CD4-positive, alpha-beta memory T cell (primary cell): ENCODE data around the gene AOC1. TPM values are rescaled to one million over a fixed set of nuclear protein-coding genes. Genes with fewer than 3 reads are reported as not detected.

Source experiments
- CTCF ChIA-PET: fragments of 350-600 bp; sonication (Branson Sonifier 250); formaldehyde crosslinking; loops from one replicate; lab custom pipeline; 2021; ENCODE audit warnings: inconsistent platforms; ENCODE audit not compliant: partially characterized antibody; lab: Charles Lee
- POLR2A ChIA-PET: fragments of 350-600 bp; sonication (Branson Sonifier 250); formaldehyde crosslinking; loops from one replicate; lab custom pipeline; 2021; ENCODE audit not compliant: partially characterized antibody; lab: Charles Lee
- DNase-seq, 5 donors: peaks; one replicate each; pipeline versions ENCODE4 v3.0.0 to v3.0.0-alpha.2; 2020 to 2022; ENCODE audit warnings: mixed read lengths in 1 of 5
- H3K27ac ChIP-seq: one replicate; pipeline ENCODE4 v1.7.0; 2013; ENCODE audit warnings: low read depth, low read length
- H3K27me3 ChIP-seq: 2 replicates; pipeline ENCODE4 v1.7.0; 2013; ENCODE audit warnings: mild to moderate bottlenecking, low read length, moderate library complexity; ENCODE audit not compliant: insufficient read depth
- H3K36me3 ChIP-seq: 2 replicates; pipeline ENCODE4 v1.7.0; 2013; ENCODE audit warnings: mild to moderate bottlenecking, low read length, moderate library complexity; ENCODE audit not compliant: insufficient read depth
- H3K4me1 ChIP-seq: 2 replicates; pipeline ENCODE4 v1.7.0; 2013; ENCODE audit warnings: mild to moderate bottlenecking, low read length, moderate library complexity; ENCODE audit not compliant: insufficient read depth
- H3K4me3 ChIP-seq, 2 donors: one replicate each; pipeline ENCODE4 v1.7.0; 2013; ENCODE audit warnings: low read length in 2 of 2, mild to moderate bottlenecking in 1 of 2
- H3K9me3 ChIP-seq, 2 donors: one replicate each; pipeline ENCODE4 v1.7.0; 2013; ENCODE audit warnings: low read length in 2 of 2, control low read depth in 1 of 2; ENCODE audit not compliant: control insufficient read depth in 1 of 2
- H3K27ac Mint-ChIP-seq, 7 donors: one replicate each; pipeline ENCODE4 v1.8.0; 2020 to 2021; ENCODE audit warnings: mixed read lengths in 7 of 7, mild to moderate bottlenecking in 6 of 7, inconsistent platforms in 3 of 7, moderate library complexity in 3 of 7
- H3K27me3 Mint-ChIP-seq, 2 donors: one replicate each; pipeline ENCODE4 v1.8.0; 2020 to 2021; ENCODE audit warnings: mixed read lengths in 2 of 2
- H3K36me3 Mint-ChIP-seq, 2 donors: one replicate each; pipeline ENCODE4 v1.8.0; 2020 to 2021; ENCODE audit warnings: mixed read lengths in 2 of 2, inconsistent platforms in 1 of 2, mild to moderate bottlenecking in 1 of 2
- H3K4me1 Mint-ChIP-seq, 4 donors: one replicate each; pipeline ENCODE4 v1.8.0; 2020 to 2021; ENCODE audit warnings: mixed read lengths in 4 of 4, mild to moderate bottlenecking in 1 of 4
- H3K4me3 Mint-ChIP-seq, 8 donors: one replicate each; pipeline ENCODE4 v1.8.0; 2020 to 2021; ENCODE audit warnings: mixed read lengths in 8 of 8, mild to moderate bottlenecking in 7 of 8, moderate library complexity in 6 of 8, inconsistent platforms in 3 of 8
- H3K9me3 Mint-ChIP-seq, 8 donors: one replicate each; pipeline ENCODE4 v1.8.0; 2020 to 2021; ENCODE audit warnings: mixed read lengths in 8 of 8, mild to moderate bottlenecking in 5 of 8, inconsistent platforms in 3 of 8, moderate library complexity in 1 of 8
- intact Hi-C: fragments of 100-400 bp; cut with micrococcal nuclease; formaldehyde crosslinking; loops from one replicate; pipeline ENCODE4 v1.15.1; 2023
- polyA plus RNA-seq, 2 donors: library from polyadenylated mRNA; unstranded; fragments of 300-500 nt; fragmentation: Illumina TruSeq; gene quantifications; one replicate each; pipeline ENCODE4 v1.2.3, GENCODE V29; 2021
- total RNA-seq, 2 experiments: library from RNA; stranded (reverse); gene quantifications; one replicate each; pipeline ENCODE4 v1.2.3, GENCODE V29; 2021

AOC1 gene
- total and polyA plus RNA-seq, 4 experiments from 2014 or later, result not detected

- intact Hi-C loops, result no loop called here
- Histone ChIP-seq H3K36me3 (no peaks in the 10 kb centered on the region), H3K4me3 (no peak overlapping the region), H3K27ac (no peak overlapping the region), H3K9me3 (no peaks in the 10 kb centered on the region), H3K4me1 (no peaks in the 10 kb centered on the region), H3K27me3 (no peaks in the 10 kb centered on the region)
- Mint-ChIP-seq H3K4me3 (no peak overlapping the region), H3K36me3 (no peaks in the 10 kb centered on the region), H3K27ac (no peak overlapping the region), H3K27me3 (peaks cover 5 to 8% of the 10 kb centered on the region in 2 donors), H3K9me3 (peaks cover 0 to 7% (median 4%) of the 10 kb centered on the region in 8 donors), H3K4me1 (no peaks in the 10 kb centered on the region)
- POLR2A ChIA-PET, result no interaction called here
- CTCF ChIA-PET, result interaction anchor here (1.0 to 2.1 kb wide), 3 partner anchors 9 to 94 kb away, joined by 3 to 5 read pairs (median 3); no protein-coding TSS in a partner anchor
- DNase-seq, result no peak
These were observed 38.7 kb downstream of the AOC1 start for GRCh38 chr7:150890853-150891584.

- H3K4me1 ChIP-seq, result no peaks in the 10 kb centered on the region
These were observed 39.4 kb downstream of the AOC1 start for GRCh38 chr7:150891740-150892139.

DNA sequence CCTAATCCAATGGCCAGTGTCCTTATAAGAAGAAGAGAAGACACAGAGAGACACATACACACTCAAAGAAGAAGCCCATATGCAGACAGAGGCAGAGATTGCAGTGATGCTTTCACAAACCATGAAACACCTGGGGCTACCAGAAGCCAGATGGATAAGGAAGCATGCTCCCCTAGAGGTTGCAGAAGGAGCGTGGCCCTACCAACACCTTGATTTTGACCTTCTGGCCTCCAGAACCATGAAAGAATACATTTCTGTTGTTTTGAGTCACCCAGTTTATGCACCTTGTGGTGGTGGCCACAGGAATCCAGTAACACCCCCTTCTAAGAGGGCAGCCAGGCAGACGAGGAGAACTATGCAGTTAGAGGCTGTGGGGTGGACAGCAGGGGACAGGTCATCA is 43.5 kb downstream of the AOC1 start:
- no peak for DNase-seq
- no peak overlapping the region for H3K4me3 Mint-ChIP-seq
- peaks cover 13% of the 10 kb centered on the region for H3K27me3 ChIP-seq
- H3K27ac ChIP-seq, result no peak overlapping the region
- ChIA-PET CTCF (interaction anchor here (1.1 to 3.3 kb wide), 2 partner anchors 90 to 93 kb away, joined by 4 to 42 read pairs; no protein-coding TSS in a partner anchor), POLR2A (no interaction called here)
- peaks cover 3 to 8% (median 7%) of the 10 kb centered on the region in 4 donors for H3K4me1 Mint-ChIP-seq
- peaks cover 20 to 30% of the 10 kb centered on the region in 2 donors for H3K27me3 Mint-ChIP-seq
- no peaks in the 10 kb centered on the region for H3K9me3 ChIP-seq
- peaks cover 0 to 5% (median 0%) of the 10 kb centered on the region in 8 donors for H3K9me3 Mint-ChIP-seq
- H3K36me3 ChIP-seq, result no peaks in the 10 kb centered on the region
- H3K36me3 Mint-ChIP-seq, result no peaks in the 10 kb centered on the region
- intact Hi-C loops, result no loop called here
- peaks cover 11% of the 10 kb centered on the region for H3K4me1 ChIP-seq
- peak overlapping the region in 1 of 7 donors; percentile 14 for H3K27ac Mint-ChIP-seq
- H3K4me3 ChIP-seq, result no peak overlapping the region

More at GRCh38 chr7:150891740-150892139, 39.4 kb downstream of the AOC1 start:
- no peaks in the 10 kb centered on the region for H3K4me1 Mint-ChIP-seq
- peaks cover 10% of the 10 kb centered on the region in 2 donors for H3K27me3 Mint-ChIP-seq
- H3K9me3 Mint-ChIP-seq, result peaks cover 0 to 7% (median 4%) of the 10 kb centered on the region in 8 donors
- CTCF ChIA-PET, result interaction anchor here (1.0 to 2.1 kb wide), 3 partner anchors 10 to 94 kb away, joined by 3 to 5 read pairs (median 3); no protein-coding TSS in a partner anchor
- no peaks in the 10 kb centered on the region for H3K27me3 ChIP-seq
- H3K9me3 ChIP-seq, result no peaks in the 10 kb centered on the region
- intact Hi-C loops, result no loop called here
- H3K4me3 Mint-ChIP-seq, result no peak overlapping the region
- H3K36me3 ChIP-seq, result no peaks in the 10 kb centered on the region
- no peak overlapping the region for H3K4me3 ChIP-seq
- H3K27ac Mint-ChIP-seq, result no peak overlapping the region
- no peaks in the 10 kb centered on the region for H3K36me3 Mint-ChIP-seq
- H3K27ac ChIP-seq, result no peak overlapping the region
- DNase-seq, result no peak
- POLR2A ChIA-PET, result no interaction called here

GRCh38 chr7:150896562-150897209 is 44.4 kb downstream of the AOC1 start:
- H3K27me3 ChIP-seq, result peaks cover 13% of the 10 kb centered on the region
- POLR2A ChIA-PET, result no interaction called here
- intact Hi-C loops, result no loop called here

GRCh38 chr7:150897502-150898474 is 45.5 kb downstream of the AOC1 start:
- H3K27ac ChIP-seq, result no peak overlapping the region
- H3K4me3 ChIP-seq, result no peak overlapping the region

More at GRCh38 chr7:150896562-150897209, 44.4 kb downstream of the AOC1 start:
- H3K9me3 ChIP-seq, result no peaks in the 10 kb centered on the region
- H3K4me3 ChIP-seq, result no peak overlapping the region
- Mint-ChIP-seq H3K9me3 (peaks cover 0 to 5% (median 0%) of the 10 kb centered on the region in 8 donors), H3K4me3 (no peak overlapping the region), H3K27ac (no peak overlapping the region), H3K4me1 (peaks cover 3 to 8% (median 7%) of the 10 kb centered on the region in 4 donors), H3K27me3 (peaks cover 21 to 32% of the 10 kb centered on the region in 2 donors), H3K36me3 (no peaks in the 10 kb centered on the region)
- H3K27ac ChIP-seq, result no peak overlapping the region
- DNase-seq, result no peak
- CTCF ChIA-PET, result interaction anchor here (1.1 to 3.3 kb wide), 3 partner anchors 89 to 213 kb away, joined by 4 to 43 read pairs (median 42); no protein-coding TSS in a partner anchor
- no peaks in the 10 kb centered on the region for H3K36me3 ChIP-seq
- H3K4me1 ChIP-seq, result peaks cover 11% of the 10 kb centered on the region

GRCh38 chr7:150898475-150899011 is 46.2 kb downstream of the AOC1 start:
- Mint-ChIP-seq H3K36me3 (no peaks in the 10 kb centered on the region), H3K27me3 (peaks cover 23 to 38% of the 10 kb centered on the region in 2 donors), H3K4me1 (peaks cover 3 to 8% (median 7%) of the 10 kb centered on the region in 4 donors), H3K4me3 (peak overlapping the region in 4 of 8 donors; percentile 1 to 40 (median 20)), H3K9me3 (peaks cover 0 to 5% (median 0%) of the 10 kb centered on the region in 8 donors), H3K27ac (peak overlapping the region in 2 of 7 donors; percentile 8 to 44)
- Histone ChIP-seq H3K27me3 (peaks cover 13% of the 10 kb centered on the region), H3K4me1 (peaks cover 11% of the 10 kb centered on the region), H3K27ac (no peak overlapping the region), H3K36me3 (no peaks in the 10 kb centered on the region), H3K9me3 (no peaks in the 10 kb centered on the region), H3K4me3 (no peak overlapping the region)
- CTCF ChIA-PET, result interaction anchor here (0.6 to 3.3 kb wide), 41 partner anchors 8 to 917 kb away, joined by 3 to 43 read pairs (median 5); partner anchors contain the start of genes AOC1 and NOS3
- intact Hi-C loops, result loop anchor here (1.0 kb wide), 4 partner anchors 40 to 213 kb away; no protein-coding TSS in a partner anchor
- peak; percentile 62 to 74 (median 65) for DNase-seq
- POLR2A ChIA-PET, result interaction anchor here (1.0 to 1.4 kb wide), 3 partner anchors 10 to 213 kb away, joined by 3 to 7 read pairs (median 3); no protein-coding TSS in a partner anchor

More at GRCh38 chr7:150897502-150898474, 45.5 kb downstream of the AOC1 start:
- intact Hi-C loops, result loop anchor here (1.0 kb wide), 4 partner anchors 41 to 214 kb away; no protein-coding TSS in a partner anchor
- CTCF ChIA-PET, result interaction anchor here (0.6 to 3.3 kb wide), 40 partner anchors 9 to 491 kb away, joined by 3 to 43 read pairs (median 5); partner anchors contain the start of genes AOC1 and NOS3
- H3K9me3 ChIP-seq, result no peaks in the 10 kb centered on the region
- peaks cover 23 to 38% of the 10 kb centered on the region in 2 donors for H3K27me3 Mint-ChIP-seq
- H3K4me1 ChIP-seq, result peaks cover 11% of the 10 kb centered on the region
- DNase-seq, result no peak
- H3K36me3 ChIP-seq, result no peaks in the 10 kb centered on the region
- H3K9me3 Mint-ChIP-seq, result peaks cover 0 to 5% (median 0%) of the 10 kb centered on the region in 8 donors
- H3K27ac Mint-ChIP-seq, result no peak overlapping the region
- H3K4me1 Mint-ChIP-seq, result peaks cover 3 to 8% (median 7%) of the 10 kb centered on the region in 4 donors
- H3K27me3 ChIP-seq, result peaks cover 13% of the 10 kb centered on the region
- no peaks in the 10 kb centered on the region for H3K36me3 Mint-ChIP-seq
- peak overlapping the region in 4 of 8 donors; percentile 1 to 40 (median 20) for H3K4me3 Mint-ChIP-seq
- POLR2A ChIA-PET, result interaction anchor here (1.0 to 1.4 kb wide), 3 partner anchors 11 to 214 kb away, joined by 3 to 7 read pairs (median 3); no protein-coding TSS in a partner anchor
